Activated naive CD4-positive, alpha-beta T cell treated with anti-CD3 and anti-CD28 coated beads, Interleukin-2, amount 10 ng/mL, durations not matched to agents 7 days and 5 days (primary cell): ENCODE measurements around the gene PSMD13.
"Not testable (repeated sequence)": the region's sequence is repeated elsewhere in the genome, so short reads cannot be mapped to it uniquely, and the experiment has no call there.

Experiments
- CTCF ChIA-PET: fragments of 350-600 bp; sonication (Branson Sonifier 250); formaldehyde crosslinking; loops from one replicate; lab custom pipeline; 2021; ENCODE audit warnings: antibody characterized with exemption; lab: Charles Lee
- DNase-seq: peaks from one replicate; pipeline ENCODE4 v3.0.0-alpha.2; 2020
- H3K27ac Mint-ChIP-seq: one replicate; pipeline ENCODE4 v1.8.0; 2021; ENCODE audit warnings: mild to moderate bottlenecking, moderate library complexity, mixed read lengths
- H3K27me3 Mint-ChIP-seq: one replicate; pipeline ENCODE4 v1.8.0; 2021; ENCODE audit warnings: mild to moderate bottlenecking, mixed read lengths
- H3K36me3 Mint-ChIP-seq: one replicate; pipeline ENCODE4 v1.8.0; 2021; ENCODE audit warnings: mixed read lengths
- H3K4me1 Mint-ChIP-seq: one replicate; pipeline ENCODE4 v1.8.0; 2021; ENCODE audit warnings: mixed read lengths
- H3K4me3 Mint-ChIP-seq: one replicate; pipeline ENCODE4 v1.8.0; 2021; ENCODE audit warnings: mild to moderate bottlenecking, moderate library complexity, mixed read lengths
- H3K9me3 Mint-ChIP-seq: one replicate; pipeline ENCODE4 v1.8.0; 2021; ENCODE audit warnings: mixed read lengths

PSMD13 gene

DNA sequence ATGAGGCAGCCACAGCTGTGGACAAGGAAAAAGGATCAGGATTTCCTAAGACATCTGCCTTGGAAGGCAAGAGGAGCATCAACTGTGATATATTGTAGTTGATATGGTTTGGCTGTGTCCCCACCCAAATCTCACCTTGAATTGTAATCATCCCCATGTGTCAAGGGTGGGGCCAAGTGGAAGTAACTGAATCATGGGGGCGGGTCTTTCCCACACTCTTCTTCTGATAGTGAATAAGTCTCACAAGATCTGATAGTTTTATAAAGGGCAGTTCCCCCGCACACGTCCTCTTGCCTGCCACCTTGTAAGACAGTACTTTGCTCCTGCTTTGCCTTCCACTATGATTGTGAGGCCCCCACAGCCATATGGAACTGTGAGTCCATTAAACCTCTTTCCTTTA, 19.1 kb upstream of the PSMD13 start:
- H3K4me3 Mint-ChIP-seq, result peak overlapping the region; percentile 23
- H3K36me3 Mint-ChIP-seq, result peaks cover 27% of the 10 kb centered on the region
- H3K27me3 Mint-ChIP-seq, result no peaks in the 10 kb centered on the region
- CTCF ChIA-PET, result interaction anchor here (1.5 kb wide), 1 partner anchor 9 kb away, joined by 4 read pairs; the partner anchor contains the start of gene RIC8A
- H3K4me1 Mint-ChIP-seq, result peaks cover 10% of the 10 kb centered on the region
- H3K27ac Mint-ChIP-seq, result no peak overlapping the region
- H3K9me3 Mint-ChIP-seq, result no peaks in the 10 kb centered on the region
- no peak for DNase-seq

GRCh38 chr11:218815-219593, 17.8 kb upstream of the PSMD13 start:
- peaks cover 8% of the 10 kb centered on the region for H3K4me1 Mint-ChIP-seq
- H3K4me3 Mint-ChIP-seq, result no peak overlapping the region
- CTCF ChIA-PET, result interaction anchor here (1.5 kb wide), 1 partner anchor 32 kb away, joined by 4 read pairs; no protein-coding TSS in a partner anchor
- H3K9me3 Mint-ChIP-seq, result no peaks in the 10 kb centered on the region
- DNase-seq, result no peak
- no peak overlapping the region for H3K27ac Mint-ChIP-seq
- no peaks in the 10 kb centered on the region for H3K27me3 Mint-ChIP-seq
- peaks cover 19% of the 10 kb centered on the region for H3K36me3 Mint-ChIP-seq

DNA sequence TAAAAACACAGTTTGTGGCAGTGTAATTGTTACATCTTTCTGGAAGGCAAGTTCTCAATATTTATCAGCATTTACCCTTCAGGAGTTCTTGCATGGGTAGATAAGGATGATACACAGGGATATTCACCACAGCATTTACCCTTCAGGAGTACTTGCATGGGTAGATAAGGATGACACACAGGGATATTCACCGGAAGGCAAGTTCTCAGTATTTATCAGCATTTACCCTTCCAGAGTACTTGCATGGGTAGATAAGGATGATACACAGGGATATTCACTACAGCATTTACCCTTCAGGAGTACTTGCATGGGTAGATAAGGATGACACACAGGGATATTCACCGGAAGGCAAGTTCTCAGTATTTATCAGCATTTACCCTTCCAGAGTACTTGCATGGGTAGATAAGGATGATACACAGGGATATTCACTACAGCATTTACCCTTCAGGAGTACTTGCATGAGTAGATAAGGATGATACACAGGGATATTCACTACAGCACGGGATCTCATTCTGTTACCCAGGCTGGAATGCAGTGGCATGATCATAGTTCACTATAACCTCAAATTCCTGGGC, 16.0 kb upstream of the PSMD13 start:
- H3K9me3 Mint-ChIP-seq, H3K4me1 Mint-ChIP-seq, H3K27ac Mint-ChIP-seq, CTCF ChIA-PET, H3K4me3 Mint-ChIP-seq, DNase-seq, H3K27me3 Mint-ChIP-seq: not testable (repeated sequence)
- H3K36me3 Mint-ChIP-seq, result peaks cover 12% of the 10 kb centered on the region

- H3K36me3 Mint-ChIP-seq, result peaks cover 9% of the 10 kb centered on the region
- H3K4me3 Mint-ChIP-seq, result no peak overlapping the region
- no peaks in the 10 kb centered on the region for H3K27me3 Mint-ChIP-seq
- CTCF ChIA-PET, result no interaction called here
- DNase-seq, result no peak
- no peak overlapping the region for H3K27ac Mint-ChIP-seq
- H3K4me1 Mint-ChIP-seq, result peaks cover 8% of the 10 kb centered on the region
- H3K9me3 Mint-ChIP-seq, result no peaks in the 10 kb centered on the region
These were observed 15.2 kb upstream of the PSMD13 start for GRCh38 chr11:221539-221938.

DNA sequence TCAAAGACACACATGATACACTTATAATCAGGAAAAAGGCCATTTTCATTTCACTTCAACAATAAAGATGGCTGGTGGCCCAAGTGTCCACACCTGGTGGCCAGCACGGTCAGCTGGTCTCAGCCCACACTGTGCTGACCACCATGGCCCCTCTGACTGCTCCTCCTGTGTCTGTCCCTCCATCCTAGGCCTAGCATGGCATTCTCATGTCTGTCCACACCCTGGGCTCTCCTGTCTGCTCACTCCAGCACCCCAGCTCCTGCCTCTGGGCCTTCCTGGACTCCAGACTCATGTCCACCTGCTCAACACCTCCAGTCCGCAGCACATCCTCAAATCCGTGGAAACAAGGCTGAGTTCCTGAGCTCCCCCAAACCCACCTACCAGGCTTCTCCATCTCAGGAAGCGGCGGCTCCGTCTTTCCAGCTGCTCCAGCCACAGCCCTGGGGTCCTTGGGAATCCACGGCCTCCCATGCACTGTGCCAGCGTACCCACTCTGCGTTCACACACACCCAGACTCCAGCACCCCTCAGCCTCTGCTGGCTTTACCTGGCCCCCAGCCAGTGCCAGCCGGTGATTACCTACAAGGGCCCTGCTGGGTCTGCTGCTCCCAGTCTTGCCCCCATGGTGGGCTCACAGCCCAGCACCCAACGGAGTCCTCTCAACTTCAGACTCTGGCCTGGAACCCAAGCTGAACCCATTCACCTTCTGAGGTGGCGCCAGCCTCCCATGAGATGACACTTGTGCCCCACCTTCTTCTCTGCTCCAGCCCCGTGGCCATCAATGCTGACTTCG, 14.6 kb upstream of the PSMD13 start:
- no peak overlapping the region for H3K27ac Mint-ChIP-seq
- no peaks in the 10 kb centered on the region for H3K27me3 Mint-ChIP-seq
- peaks cover 8% of the 10 kb centered on the region for H3K4me1 Mint-ChIP-seq
- no peaks in the 10 kb centered on the region for H3K9me3 Mint-ChIP-seq
- CTCF ChIA-PET, result no interaction called here
- H3K36me3 Mint-ChIP-seq, result peaks cover 9% of the 10 kb centered on the region
- H3K4me3 Mint-ChIP-seq, result no peak overlapping the region
- no peak for DNase-seq

DNA sequence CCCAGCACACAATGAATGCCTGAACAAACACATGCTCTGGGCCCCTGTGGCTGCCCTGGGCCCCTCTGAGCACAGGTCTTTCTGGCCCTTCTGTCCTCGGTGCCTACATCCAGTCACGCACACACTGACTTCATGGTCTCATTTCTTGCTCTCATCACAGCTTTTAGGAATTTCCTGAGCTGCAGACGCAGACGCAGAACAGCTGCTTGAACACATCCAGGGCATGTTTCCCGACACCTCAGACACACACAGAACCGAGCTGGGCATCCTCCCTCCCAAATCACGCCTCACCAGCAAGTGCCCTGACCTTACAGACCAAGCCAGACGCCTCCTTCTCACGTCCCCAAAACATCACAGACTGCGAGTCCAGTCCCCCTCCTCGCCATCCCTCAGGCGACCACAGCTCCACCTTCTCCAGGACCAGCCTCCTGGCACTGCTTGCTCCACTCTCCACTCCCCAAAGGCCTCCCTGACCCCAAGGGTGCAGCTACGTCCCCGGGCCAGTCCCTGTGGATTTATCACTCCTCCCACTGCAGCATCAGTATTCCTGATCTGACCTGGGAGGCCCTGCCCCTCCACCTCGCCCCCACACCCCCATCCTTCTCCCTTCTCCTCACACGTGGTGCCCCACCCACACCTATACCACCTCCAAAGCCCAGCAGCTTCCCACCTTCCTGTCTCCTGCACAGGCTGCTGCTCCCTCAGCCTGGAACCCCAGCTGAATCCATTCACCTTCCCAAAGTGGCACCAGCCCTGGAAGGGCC, 13.6 kb upstream of the PSMD13 start:
- Mint-ChIP-seq H3K9me3 (no peaks in the 10 kb centered on the region), H3K36me3 (peaks cover 5% of the 10 kb centered on the region), H3K4me3 (no peak overlapping the region), H3K27me3 (no peaks in the 10 kb centered on the region), H3K27ac (no peak overlapping the region), H3K4me1 (no peaks in the 10 kb centered on the region)
- CTCF ChIA-PET, result no interaction called here
- no peak for DNase-seq

- Mint-ChIP-seq H3K4me1 (no peaks in the 10 kb centered on the region), H3K9me3 (no peaks in the 10 kb centered on the region), H3K4me3 (no peak overlapping the region), H3K27me3 (no peaks in the 10 kb centered on the region), H3K27ac (no peak overlapping the region), H3K36me3 (peaks cover 9% of the 10 kb centered on the region)
- DNase-seq, result no peak
- CTCF ChIA-PET, result no interaction called here
These were observed 12.9 kb upstream of the PSMD13 start for GRCh38 chr11:223884-224283.

DNA sequence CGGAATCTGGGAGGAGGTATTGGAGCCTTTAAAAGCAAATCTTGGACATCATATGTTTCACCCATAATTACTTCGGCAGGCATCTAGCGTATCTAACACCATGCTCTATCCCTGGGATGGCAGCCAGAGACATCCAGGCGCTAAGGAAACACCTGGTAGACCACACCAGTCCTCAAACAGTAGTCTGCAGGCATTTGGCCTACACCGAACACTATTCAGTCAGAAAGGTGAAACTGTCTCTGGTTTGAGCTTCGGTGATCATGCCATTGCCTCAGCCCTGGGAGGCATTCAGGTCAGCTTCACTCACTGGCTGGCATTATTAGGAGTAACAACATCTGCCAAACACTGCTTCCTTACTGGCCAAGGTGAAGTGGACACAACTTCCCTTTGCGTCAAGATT, 12.4 kb upstream of the PSMD13 start:
- no peaks in the 10 kb centered on the region for H3K27me3 Mint-ChIP-seq
- H3K4me3 Mint-ChIP-seq, result no peak overlapping the region
- H3K9me3 Mint-ChIP-seq, result no peaks in the 10 kb centered on the region
- no peak overlapping the region for H3K27ac Mint-ChIP-seq
- CTCF ChIA-PET, result no interaction called here
- no peaks in the 10 kb centered on the region for H3K4me1 Mint-ChIP-seq
- H3K36me3 Mint-ChIP-seq, result peaks cover 7% of the 10 kb centered on the region
- DNase-seq, result no peak

- H3K4me3 Mint-ChIP-seq, result no peak overlapping the region
- DNase-seq, result no peak
- no peak overlapping the region for H3K27ac Mint-ChIP-seq
- peaks cover 7% of the 10 kb centered on the region for H3K36me3 Mint-ChIP-seq
- H3K4me1 Mint-ChIP-seq, result no peaks in the 10 kb centered on the region
- CTCF ChIA-PET, result no interaction called here
- H3K27me3 Mint-ChIP-seq, result no peaks in the 10 kb centered on the region
- H3K9me3 Mint-ChIP-seq, result no peaks in the 10 kb centered on the region
These were observed 10.9 kb upstream of the PSMD13 start for GRCh38 chr11:225734-226453.

DNA sequence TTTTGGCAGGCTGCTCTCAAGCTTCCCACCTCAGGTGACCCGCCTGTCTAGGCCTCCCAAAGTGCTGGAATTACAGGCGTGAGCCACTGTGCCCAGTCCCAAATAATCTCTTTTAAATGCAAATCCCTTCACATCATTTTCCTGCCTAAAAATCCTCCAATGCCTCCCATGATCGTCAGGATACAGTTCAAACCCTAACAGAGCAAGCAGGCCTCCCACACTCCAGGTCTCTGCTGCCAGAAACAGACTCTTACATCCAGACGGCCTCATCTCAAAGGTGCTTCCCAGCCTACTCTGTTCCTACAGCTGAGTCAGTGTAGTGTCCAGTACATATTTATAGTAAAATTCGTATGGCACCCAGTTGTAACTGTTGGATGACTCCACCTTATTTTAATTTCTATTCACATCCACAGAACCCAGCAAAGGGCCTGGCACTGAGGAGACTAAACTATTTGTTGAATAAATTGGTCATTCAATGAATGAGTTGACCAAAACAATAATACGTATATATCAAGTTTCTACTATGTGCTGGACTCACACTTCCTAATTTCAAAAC, 8.9 kb upstream of the PSMD13 start:
- no peaks in the 10 kb centered on the region for H3K4me1 Mint-ChIP-seq
- no peak for DNase-seq
- no peaks in the 10 kb centered on the region for H3K27me3 Mint-ChIP-seq
- CTCF ChIA-PET, result interaction anchor here (3.0 kb wide), 1 partner anchor 23 kb away, joined by 17 read pairs; no protein-coding TSS in a partner anchor
- no peak overlapping the region for H3K27ac Mint-ChIP-seq
- H3K36me3 Mint-ChIP-seq, result peaks cover 7% of the 10 kb centered on the region
- H3K4me3 Mint-ChIP-seq, result no peak overlapping the region
- no peaks in the 10 kb centered on the region for H3K9me3 Mint-ChIP-seq

DNA sequence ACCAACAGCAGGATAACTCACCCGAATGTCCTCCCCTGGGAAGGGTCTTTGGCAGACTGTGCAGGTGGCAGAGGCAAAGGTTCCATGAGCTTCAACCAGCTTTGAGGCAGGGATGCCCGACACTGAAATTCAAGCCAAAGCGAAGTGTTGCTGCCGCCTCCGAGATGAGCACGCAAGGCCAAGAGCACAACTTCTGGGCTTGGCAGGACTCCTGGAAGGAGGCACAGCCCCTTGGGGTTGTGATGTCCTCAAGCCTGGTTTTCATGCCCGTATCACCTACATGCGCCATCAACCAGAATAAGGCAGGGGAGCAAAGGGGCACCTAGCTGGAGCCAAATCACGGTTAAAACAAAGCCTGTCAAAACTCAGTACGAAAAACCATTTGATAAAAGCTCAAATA, 6.3 kb upstream of the PSMD13 start:
- Mint-ChIP-seq H3K27me3 (no peaks in the 10 kb centered on the region), H3K36me3 (peaks cover 9% of the 10 kb centered on the region), H3K9me3 (no peaks in the 10 kb centered on the region), H3K4me3 (no peak overlapping the region), H3K27ac (no peak overlapping the region), H3K4me1 (peaks cover 8% of the 10 kb centered on the region)
- no peak for DNase-seq
- CTCF ChIA-PET, result interaction anchor here (3.0 kb wide), 1 partner anchor 20 kb away, joined by 17 read pairs; no protein-coding TSS in a partner anchor

DNA sequence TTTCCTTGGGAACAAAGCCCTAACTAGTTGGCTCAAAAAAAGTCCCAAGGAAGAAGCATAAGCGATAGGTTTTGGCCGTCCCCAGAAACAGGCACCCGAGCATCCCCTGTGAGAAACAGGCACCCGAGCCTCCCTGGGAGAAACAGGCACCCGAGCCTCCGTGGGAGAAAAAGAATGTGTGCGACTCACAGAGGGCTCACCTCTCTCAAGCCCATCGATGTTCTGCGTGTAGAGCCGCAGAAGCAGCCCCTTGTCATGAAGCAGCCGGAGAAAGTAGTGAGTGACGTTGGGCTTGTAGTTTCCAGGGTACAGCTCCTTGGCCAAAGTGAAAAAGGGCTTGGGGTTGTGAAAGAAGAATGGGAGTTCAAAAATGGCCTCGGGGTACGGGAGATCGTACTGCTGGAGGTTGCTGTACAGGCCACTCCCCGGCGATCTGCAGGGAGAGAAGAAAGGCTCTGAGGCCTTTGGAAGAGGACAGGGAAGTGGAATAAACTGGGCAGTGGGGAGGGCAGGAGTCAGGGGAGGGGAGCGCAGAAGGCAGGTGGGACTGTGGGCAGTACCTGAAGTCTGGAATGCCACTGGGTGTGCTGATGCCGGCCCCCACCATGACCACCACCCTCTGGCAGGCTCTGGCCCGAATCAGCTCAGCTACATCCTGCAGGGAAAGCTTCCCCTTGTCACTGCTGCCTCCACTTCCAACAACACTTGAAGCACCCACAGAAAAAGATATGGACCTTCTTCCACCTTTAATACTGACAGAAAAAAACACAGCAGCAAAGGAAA, 3.8 kb upstream of the PSMD13 start:
- Mint-ChIP-seq H3K4me1 (peaks cover 17% of the 10 kb centered on the region), H3K4me3 (no peak overlapping the region), H3K27me3 (no peaks in the 10 kb centered on the region), H3K36me3 (peaks cover 7% of the 10 kb centered on the region), H3K27ac (no peak overlapping the region), H3K9me3 (no peaks in the 10 kb centered on the region)
- DNase-seq, result no peak
- CTCF ChIA-PET, result no interaction called here
